OCI-LY3 (cell line): ENCODE data around the gene HS3ST3A1.

Source experiments
- H2AFZ ChIP-seq: fragments of 200-600, 300-600 bp; shearing (Covaris generic); 2 replicates; pipeline ENCODE4 v1.6.0; 2014; ENCODE audit warnings: antibody characterized with exemption, low read depth, low read length
- H3K27ac ChIP-seq: fragments of 200-600, 300-600 bp; sonication (generic); 2 replicates; pipeline ENCODE4 v1.5.1; 2014; ENCODE audit warnings: mild to moderate bottlenecking, low read length, moderate library complexity, mixed read lengths
- H3K27me3 ChIP-seq: fragments of 200-600, 300-600 bp; sonication (generic); 2 replicates; pipeline ENCODE4 v1.6.1; 2014; ENCODE audit warnings: low read depth, low read length, mixed read lengths
- H3K36me3 ChIP-seq: fragments of 200-600, 300-600 bp; sonication (generic); replicated peaks from 2 replicates; pipeline ENCODE3; 2014; ENCODE audit warnings: low read depth, low read length, mixed read lengths
- H3K4me1 ChIP-seq: fragments of 300-600, 200-600 bp; sonication (generic); 2 replicates; pipeline ENCODE4 v1.6.1; 2014; ENCODE audit warnings: low read length, mixed read lengths
- H3K4me2 ChIP-seq: fragments of 200-600, 300-600 bp; sonication (generic); 2 replicates; pipeline ENCODE4 v1.6.1; 2014; ENCODE audit warnings: low read length, mixed read lengths
- H3K4me3 ChIP-seq: fragments of 300-600, 200-600 bp; sonication (generic); 2 replicates; pipeline ENCODE4 v1.5.1; 2014; ENCODE audit warnings: antibody characterized with exemption, mild to moderate bottlenecking, low read length, moderate library complexity
- H3K79me2 ChIP-seq: fragments of 300-600, 200-600 bp; shearing (Covaris generic); 2 replicates; pipeline ENCODE4 v1.6.1; 2014; ENCODE audit warnings: mild to moderate bottlenecking, low read length, mixed read lengths
- H3K9ac ChIP-seq: fragments of 300-600, 200-600 bp; shearing (Covaris generic); 2 replicates; pipeline ENCODE4 v1.6.0; 2014; ENCODE audit warnings: mild to moderate bottlenecking, low read length, moderate library complexity
- H3K9me3 ChIP-seq: fragments of 200-600, 300-600 bp; shearing (Covaris generic); 2 replicates; pipeline ENCODE4 v1.6.1; 2014; ENCODE audit warnings: low read length, mixed read lengths; ENCODE audit not compliant: insufficient read depth
- H4K20me1 ChIP-seq: fragments of 200-600, 300-600 bp; sonication (generic); 2 replicates; pipeline ENCODE4 v1.6.1; 2016; ENCODE audit warnings: low read length, mixed read lengths; ENCODE audit not compliant: insufficient read depth
- EZH2phosphoT487 ChIP-seq: fragments of 200-600 bp; shearing (Covaris generic); IDR thresholded peaks from 2 replicates; pipeline ENCODE4 v1.6.1; 2018; ENCODE audit warnings: antibody characterized with exemption, mixed run types, low read depth
- TF ChIP-seq, protein P1 (sequence below): fragments of 200-600, 300-600 bp; sonication (generic); IDR thresholded peaks from 2 replicates; pipeline ENCODE4 v1.5.1; 2014; ENCODE audit warnings: antibody characterized with exemption, low read length, low read depth

The HS3ST3A1 gene

DNA sequence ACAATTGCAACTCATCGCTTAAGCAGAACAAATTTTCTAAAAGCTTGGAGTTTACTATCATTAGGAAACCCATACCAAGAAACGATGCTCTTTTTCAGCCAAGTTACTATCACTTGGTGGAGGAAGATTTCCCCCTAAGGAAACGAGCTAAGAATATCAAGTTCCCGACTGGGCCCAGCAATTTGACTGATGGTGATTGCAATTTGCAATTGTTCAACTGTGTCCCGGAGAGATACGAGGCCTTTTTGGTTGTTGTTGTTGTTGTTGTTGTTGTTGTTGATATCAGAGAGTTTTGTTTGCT, 6.2 kb downstream of the HS3ST3A1 start:
- Histone ChIP-seq H4K20me1 (no peaks in the 10 kb centered on the region), H3K4me1 (no peaks in the 10 kb centered on the region), H3K27me3 (no peaks in the 10 kb centered on the region), H2AFZ (no peak overlapping the region), H3K9me3 (no peaks in the 10 kb centered on the region), H3K9ac (no peak overlapping the region), H3K79me2 (no peaks in the 10 kb centered on the region), H3K4me2 (no peak overlapping the region), H3K27ac (no peak overlapping the region), H3K36me3 (no peaks in the 10 kb centered on the region), H3K4me3 (no peak overlapping the region)
- TF ChIP-seq, protein P1, sequence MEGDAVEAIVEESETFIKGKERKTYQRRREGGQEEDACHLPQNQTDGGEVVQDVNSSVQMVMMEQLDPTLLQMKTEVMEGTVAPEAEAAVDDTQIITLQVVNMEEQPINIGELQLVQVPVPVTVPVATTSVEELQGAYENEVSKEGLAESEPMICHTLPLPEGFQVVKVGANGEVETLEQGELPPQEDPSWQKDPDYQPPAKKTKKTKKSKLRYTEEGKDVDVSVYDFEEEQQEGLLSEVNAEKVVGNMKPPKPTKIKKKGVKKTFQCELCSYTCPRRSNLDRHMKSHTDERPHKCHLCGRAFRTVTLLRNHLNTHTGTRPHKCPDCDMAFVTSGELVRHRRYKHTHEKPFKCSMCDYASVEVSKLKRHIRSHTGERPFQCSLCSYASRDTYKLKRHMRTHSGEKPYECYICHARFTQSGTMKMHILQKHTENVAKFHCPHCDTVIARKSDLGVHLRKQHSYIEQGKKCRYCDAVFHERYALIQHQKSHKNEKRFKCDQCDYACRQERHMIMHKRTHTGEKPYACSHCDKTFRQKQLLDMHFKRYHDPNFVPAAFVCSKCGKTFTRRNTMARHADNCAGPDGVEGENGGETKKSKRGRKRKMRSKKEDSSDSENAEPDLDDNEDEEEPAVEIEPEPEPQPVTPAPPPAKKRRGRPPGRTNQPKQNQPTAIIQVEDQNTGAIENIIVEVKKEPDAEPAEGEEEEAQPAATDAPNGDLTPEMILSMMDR, result no peak
- no peak for TF ChIP-seq EZH2phosphoT487

DNA sequence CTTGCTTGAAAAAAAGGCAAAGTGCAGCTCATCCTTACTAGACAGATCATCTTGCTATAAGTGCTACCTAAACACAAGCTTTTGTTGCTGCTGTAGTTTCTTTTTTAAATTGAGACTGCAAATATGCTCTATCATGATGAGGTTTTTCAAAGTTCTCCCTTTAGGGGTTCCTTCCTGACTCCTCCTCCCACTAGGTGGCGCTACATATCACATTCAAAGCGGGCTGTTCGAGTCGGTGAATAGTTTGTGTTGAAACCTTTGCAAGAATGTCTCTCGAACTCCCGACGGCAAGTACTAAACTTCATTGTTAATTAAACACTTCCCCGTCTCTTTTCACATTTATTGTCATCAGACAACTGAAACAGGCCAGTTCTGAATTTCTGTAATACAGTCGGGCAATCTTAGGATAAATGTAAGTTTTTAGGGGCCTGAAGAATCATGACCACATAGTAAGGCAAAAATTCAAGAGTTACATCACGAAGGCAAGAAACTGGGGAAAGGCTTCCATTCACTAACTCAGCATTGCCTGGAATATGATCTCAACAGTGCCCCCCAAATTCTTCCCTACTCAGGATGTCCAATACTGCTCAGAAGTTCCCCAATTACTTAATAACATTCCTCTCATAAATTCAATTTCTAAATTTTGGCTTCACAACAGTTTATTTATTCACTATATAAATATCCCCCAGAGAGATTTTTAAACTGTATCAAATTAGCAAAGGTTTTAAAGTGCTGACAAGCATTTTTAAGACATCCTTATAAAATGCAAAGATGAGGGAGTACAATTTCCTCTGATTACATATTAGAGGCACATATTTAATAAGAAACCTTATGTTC, 6.7 kb downstream of the HS3ST3A1 start:
- no peaks in the 10 kb centered on the region for H3K9me3 ChIP-seq
- TF ChIP-seq EZH2phosphoT487, result no peak
- TF ChIP-seq, protein P1, result peak; percentile 83
- H2AFZ ChIP-seq, result 0 out of 2 replicates have a peak overlapping the region, but pooled peaks have one; percentile 33
- H3K4me3 ChIP-seq, result 0 out of 2 replicates have a peak overlapping the region, but pooled peaks have one; percentile 35
- no peak overlapping the region for H3K27ac ChIP-seq
- no peaks in the 10 kb centered on the region for H3K79me2 ChIP-seq
- peak overlapping the region; percentile 68 for H3K4me2 ChIP-seq
- H3K27me3 ChIP-seq, result no peaks in the 10 kb centered on the region
- no peaks in the 10 kb centered on the region for H3K4me1 ChIP-seq
- no peak overlapping the region for H3K9ac ChIP-seq
- H4K20me1 ChIP-seq, result no peaks in the 10 kb centered on the region
- no peaks in the 10 kb centered on the region for H3K36me3 ChIP-seq

GRCh38 chr17:13594310-13594709, 7.4 kb downstream of the HS3ST3A1 start:
- H3K4me1 ChIP-seq, result no peaks in the 10 kb centered on the region
- no peaks in the 10 kb centered on the region for H3K27me3 ChIP-seq
- H3K4me2 ChIP-seq, result no peak overlapping the region
- H3K36me3 ChIP-seq, result no peaks in the 10 kb centered on the region
- no peak overlapping the region for H2AFZ ChIP-seq
- H3K79me2 ChIP-seq, result no peaks in the 10 kb centered on the region
- H3K4me3 ChIP-seq, result no peak overlapping the region
- H3K9ac ChIP-seq, result no peak overlapping the region
- no peak overlapping the region for H3K27ac ChIP-seq
- H3K9me3 ChIP-seq, result no peaks in the 10 kb centered on the region
- TF ChIP-seq EZH2phosphoT487, result no peak
- TF ChIP-seq, protein P1, result no peak
- no peaks in the 10 kb centered on the region for H4K20me1 ChIP-seq

DNA sequence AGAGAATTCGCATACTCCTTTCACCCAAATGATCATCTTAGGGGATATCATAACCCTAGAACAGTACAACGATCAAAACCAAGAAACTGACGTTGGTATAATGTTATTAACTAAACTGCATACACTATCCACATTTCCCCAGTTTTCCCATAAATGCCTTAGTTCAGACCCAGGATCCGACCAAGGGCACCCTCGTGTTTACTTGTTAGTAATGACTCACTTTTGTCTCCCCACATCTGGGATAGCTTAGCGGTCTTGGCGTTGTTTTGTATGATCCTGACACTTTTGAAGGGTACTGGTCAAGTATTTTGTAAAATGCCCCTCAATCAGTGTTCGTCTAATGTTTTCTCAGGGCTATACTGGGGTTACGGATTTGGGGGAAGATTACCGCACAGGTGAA, 8.0 kb downstream of the HS3ST3A1 start:
- Histone ChIP-seq H3K27ac (no peak overlapping the region), H3K9ac (no peak overlapping the region), H3K79me2 (no peaks in the 10 kb centered on the region), H4K20me1 (no peaks in the 10 kb centered on the region), H3K9me3 (no peaks in the 10 kb centered on the region), H2AFZ (no peak overlapping the region), H3K27me3 (no peaks in the 10 kb centered on the region), H3K4me3 (no peak overlapping the region), H3K36me3 (no peaks in the 10 kb centered on the region), H3K4me2 (no peak overlapping the region), H3K4me1 (no peaks in the 10 kb centered on the region)
- TF ChIP-seq EZH2phosphoT487, result no peak
- TF ChIP-seq, protein P1, result no peak
